NOMO-1 (cell line): ENCODE results near the gene EXD3.

Source experiments
- DNase-seq, 2 experiments: peaks; one replicate each; lab custom pipeline; 2025; ENCODE audit not compliant: unreplicated experiment in 2 of 2; lab: John Stamatoyannopoulos, UW

The EXD3 gene

GRCh38 chr9:137311171-137311985 is 111.6 kb downstream of the EXD3 start:
- DNase-seq: no peak

GRCh38 chr9:137310189-137311052 is 112.5 kb downstream of the EXD3 start:
- DNase-seq: no peak

GRCh38 chr9:137309368-137310188 is 113.4 kb downstream of the EXD3 start:
- DNase-seq: no peak

GRCh38 chr9:137308057-137308619 is 114.8 kb downstream of the EXD3 start:
- no peak for DNase-seq

- peak; percentile 49 to 74 for DNase-seq
Measured at GRCh38 chr9:137307255-137308056, 115.5 kb downstream of the EXD3 start.

- DNase-seq: no peak
Measured at GRCh38 chr9:137306850-137307254, 116.1 kb downstream of the EXD3 start.

- no peak for DNase-seq
Measured at GRCh38 chr9:137306066-137306849, 116.7 kb downstream of the EXD3 start.

- no peak for DNase-seq
Measured at GRCh38 chr9:137305798-137306065, 117.2 kb downstream of the EXD3 start.

GRCh38 chr9:137305060-137305797 is 117.7 kb downstream of the EXD3 start:
- DNase-seq: no peak

GRCh38 chr9:137304383-137305059 is 118.4 kb downstream of the EXD3 start:
- no peak for DNase-seq

- no peak for DNase-seq
Measured at GRCh38 chr9:137303893-137304382, 119.0 kb downstream of the EXD3 start.

- DNase-seq: peak; percentile 42 to 64
Measured at GRCh38 chr9:137303151-137303892, 119.6 kb downstream of the EXD3 start.

- peak; percentile 73 to 75 for DNase-seq
Measured at GRCh38 chr9:137302449-137303150, 120.4 kb downstream of the EXD3 start.

GRCh38 chr9:137302118-137302448 is 120.9 kb downstream of the EXD3 start, which contains the start of gene NRARP:
TSS of gene NRARP (minus strand) at chr9:137302271. CDS start at chr9:137301928, 343 bp downstream.
- DNase-seq: peak; percentile 87 to 93

- DNase-seq: peak; percentile 54 to 62
Measured at GRCh38 chr9:137301081-137301947, 121.6 kb downstream of the EXD3 start.
